Keratinocyte (primary cell): ENCODE results near the gene CUZD1. TPM values are rescaled to one million over a fixed set of nuclear protein-coding genes. Genes with fewer than 3 reads are reported as not detected.
A peak's percentile ranks its signal among the peaks of the same experiment; 100 is the strongest.

ENCODE experiments used
- DNase-seq: peaks from one replicate; pipeline ENCODE4 v3.0.0-alpha.2; 2011; ENCODE audit warnings: low read depth, missing footprints, low spot score
- FAIRE-seq: peaks from 2 replicates; lab custom pipeline; 2011; peaks lifted over from hg19 to GRCh38; lab: Jason Lieb, UNC
- H2AFZ ChIP-seq: 2 replicates; pipeline ENCODE4 v1.6.0; 2012; ENCODE audit warnings: low read length, control low read depth, inconsistent platforms; ENCODE audit not compliant: control insufficient read depth
- H3K27ac ChIP-seq: 2 replicates; pipeline ENCODE4 v1.5.1; 2011; ENCODE audit warnings: low read length; ENCODE audit not compliant: control insufficient read depth, insufficient read depth
- H3K27me3 ChIP-seq: 3 replicates; pipeline ENCODE4 v1.6.0; 2011; ENCODE audit warnings: low read length; ENCODE audit not compliant: control insufficient read depth, insufficient read depth; ENCODE audit errors: extremely low read depth
- H3K36me3 ChIP-seq, 2 experiments: 2 replicates in 1 of 2; 3 replicates in 1 of 2; pipeline ENCODE4 v1.5.1; 2011; ENCODE audit warnings: low read length in 2 of 2, mild to moderate bottlenecking in 1 of 2; ENCODE audit not compliant: control insufficient read depth in 2 of 2, insufficient read depth in 2 of 2; ENCODE audit errors: extremely low read depth in 1 of 2
- H3K4me1 ChIP-seq: 3 replicates; pipeline ENCODE4 v1.5.1; 2011; ENCODE audit warnings: low read length; ENCODE audit not compliant: control insufficient read depth, insufficient read depth; ENCODE audit errors: extremely low read depth
- H3K4me2 ChIP-seq: 3 replicates; pipeline ENCODE4 v1.6.0; 2011; ENCODE audit warnings: low read depth, low read length; ENCODE audit not compliant: control insufficient read depth, insufficient read depth; ENCODE audit errors: extremely low read depth
- H3K4me3 ChIP-seq, 3 experiments: fragments of 200-600 bp in 1 of 3; sonication (generic) in 1 of 3; 2 replicates in 2 of 3; 3 replicates in 1 of 3; pipeline ENCODE4 v1.5.1; 2011 to 2016; ENCODE audit warnings: low read length in 3 of 3, mild to moderate bottlenecking in 3 of 3, control low read depth in 2 of 3, inconsistent platforms in 1 of 3, low read depth in 1 of 3, mixed read lengths in 1 of 3, mixed run types in 1 of 3, moderate library complexity in 1 of 3; ENCODE audit not compliant: control insufficient read depth in 2 of 3, insufficient read depth in 2 of 3; ENCODE audit errors: extremely low read depth in 1 of 3
- H3K79me2 ChIP-seq: 2 replicates; pipeline ENCODE4 v1.6.0; 2012; ENCODE audit warnings: low read length; ENCODE audit not compliant: control insufficient read depth, insufficient read depth
- H3K9ac ChIP-seq: 3 replicates; pipeline ENCODE4 v1.6.0; 2011; ENCODE audit warnings: low read length; ENCODE audit not compliant: control insufficient read depth, insufficient read depth; ENCODE audit errors: extremely low read depth
- H3K9me1 ChIP-seq: 3 replicates; pipeline ENCODE4 v1.6.0; 2011; ENCODE audit warnings: low read length; ENCODE audit not compliant: control insufficient read depth, insufficient read depth; ENCODE audit errors: extremely low read depth
- H3K9me3 ChIP-seq: 2 replicates; pipeline ENCODE4 v1.5.1; 2012; ENCODE audit warnings: low read depth, low read length; ENCODE audit not compliant: control insufficient read depth
- H4K20me1 ChIP-seq: 3 replicates; pipeline ENCODE4 v1.6.0; 2011; ENCODE audit warnings: low read length; ENCODE audit not compliant: control insufficient read depth, insufficient read depth; ENCODE audit errors: extremely low read depth
- CTCF ChIP-seq, 3 experiments: IDR thresholded peaks in 1 of 3; conservative IDR thresholded peaks in 1 of 3; optimal IDR thresholded peaks in 1 of 3; 2 replicates in 2 of 3; 3 replicates in 1 of 3; pipeline versions ENCODE3 to v1.5.1; 2011; ENCODE audit warnings: low read length in 3 of 3, mild to moderate bottlenecking in 3 of 3, moderate library complexity in 2 of 3, control low read depth in 1 of 3, inconsistent platforms in 1 of 3; ENCODE audit not compliant: insufficient read depth in 2 of 3; ENCODE audit errors: extremely low read depth in 1 of 3
- EZH2 ChIP-seq: IDR thresholded peaks from one replicate; pipeline ENCODE4 v1.6.1; 2012; ENCODE audit warnings: inconsistent platforms, mild to moderate bottlenecking, low read length, moderate library complexity
- dilution Hi-C: fragments of 300-500 bp; cut with MboI; formaldehyde crosslinking; loops from one replicate; pipeline ENCODE4 v1.7.0; 2020; ENCODE audit warnings: low sequenced_read_pairs; ENCODE audit not compliant: extremely low pct_ligation_motif_present
- polyA plus RNA-seq, 5 experiments: library from polyadenylated mRNA; depleted of rRNA in 3 of 5; stranded (reverse) in 3 of 5; stranded (forward) in 1 of 5; unstranded in 1 of 5; fragments of >200 nt; gene quantifications; 1 replicate in 1 of 5; 2 replicates in 3 of 5; 3 replicates in 1 of 5; pipeline versions ENCODE4 v1.2.1 to v1.2.3, GENCODE V29; 2011 to 2012; ENCODE audit warnings: missing spikeins in 2 of 5, low read depth in 1 of 5, low replicate concordance in 1 of 5

CUZD1 gene
- polyA plus RNA-seq, 1 donor (not counting 4 experiments of a cell fraction or from before 2014, with no cell fraction given) = 0.93 TPM

DNA sequence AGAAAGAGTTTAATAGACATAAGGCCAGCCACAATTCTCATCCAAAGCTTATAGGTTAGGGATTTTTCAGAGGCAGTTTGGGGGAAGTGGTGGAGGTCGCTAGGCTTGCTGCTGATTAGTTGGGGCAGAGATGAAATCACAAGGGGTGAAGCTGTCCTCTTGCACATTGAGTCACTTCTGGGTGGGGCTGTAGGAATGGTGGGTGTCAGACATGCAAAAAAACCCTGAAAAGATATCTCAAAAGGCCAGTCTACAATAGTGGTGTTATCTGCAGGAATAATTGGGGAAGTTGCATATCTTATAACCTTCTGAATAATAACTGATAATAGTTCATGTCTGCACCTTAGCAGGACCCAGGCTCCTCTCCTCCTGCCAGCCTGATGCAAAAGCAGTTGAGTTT lies 31.6 kb upstream of the CUZD1 start:
- Histone ChIP-seq H4K20me1 (no peaks in the 10 kb centered on the region), H3K79me2 (peaks cover 58% of the 10 kb centered on the region), H2AFZ (no peak overlapping the region), H3K36me3 (peaks cover 0 to 1% of the 10 kb centered on the region in 2 experiments), H3K27me3 (no peaks in the 10 kb centered on the region), H3K9me3 (no peaks in the 10 kb centered on the region), H3K9me1 (no peaks in the 10 kb centered on the region), H3K9ac (no peak overlapping the region), H3K4me3 (peak overlapping the region in 1 of 3 experiments; percentile 4), H3K4me1 (peaks cover 37% of the 10 kb centered on the region), H3K27ac (peak overlapping the region; percentile 34), H3K4me2 (peak overlapping the region; percentile 93)
- DNase-seq (no peak), FAIRE-seq (no peak)
- TF ChIP-seq CTCF (optimal IDR thresholded peaks at IDR 0.05 in 1 of 3, IDR thresholded peaks at IDR 0.05 in 1 of 3, conservative IDR thresholded peaks at IDR 0.05 in 1 of 3; ENCODE audit: extremely low read depth in 1 of 3, insufficient read depth in 2 of 3, low read length in 3 of 3) (no peak), EZH2 (no peak)
- dilution Hi-C loops = no loop called here

DNA sequence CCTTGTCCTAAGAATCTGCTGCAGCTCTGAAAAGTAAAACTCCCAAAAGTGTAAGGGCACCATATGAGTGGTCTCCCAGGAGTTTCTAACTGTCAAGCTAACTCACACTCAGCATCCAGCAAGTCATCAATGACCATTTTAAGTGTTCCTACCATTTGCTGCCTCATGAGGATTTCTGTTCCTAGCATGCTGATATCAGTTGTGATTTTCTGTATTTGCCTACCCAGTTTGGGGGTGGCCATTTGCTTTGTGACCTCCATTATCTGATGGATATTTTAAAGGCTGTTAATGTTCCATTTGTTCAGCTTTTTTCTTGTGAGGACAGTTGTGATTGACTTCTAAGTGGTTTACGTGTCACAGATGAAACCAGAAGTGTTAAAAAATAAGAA lies 30.8 kb upstream of the CUZD1 start:
- DNase-seq = no peak
- no peak for FAIRE-seq
- dilution Hi-C loops = no loop called here
- no peak overlapping the region for H3K4me2 ChIP-seq
- no peak overlapping the region for H3K27ac ChIP-seq
- H4K20me1 ChIP-seq = no peaks in the 10 kb centered on the region
- H3K4me3 ChIP-seq = no peak overlapping the region
- peaks cover 0 to 1% of the 10 kb centered on the region in 2 experiments for H3K36me3 ChIP-seq
- peaks cover 58% of the 10 kb centered on the region for H3K79me2 ChIP-seq
- H3K9me3 ChIP-seq = no peaks in the 10 kb centered on the region
- no peaks in the 10 kb centered on the region for H3K27me3 ChIP-seq
- TF ChIP-seq EZH2 (no peak), CTCF (optimal IDR thresholded peaks at IDR 0.05 in 1 of 3, IDR thresholded peaks at IDR 0.05 in 1 of 3, conservative IDR thresholded peaks at IDR 0.05 in 1 of 3; ENCODE audit: extremely low read depth in 1 of 3, insufficient read depth in 2 of 3, low read length in 3 of 3) (no peak)
- H3K9me1 ChIP-seq = no peaks in the 10 kb centered on the region
- H2AFZ ChIP-seq = no peak overlapping the region
- peaks cover 37% of the 10 kb centered on the region for H3K4me1 ChIP-seq
- H3K9ac ChIP-seq = no peak overlapping the region
